Breast epithelium (tissue), 4 donors: ENCODE results near the gene IL1RN. TPM values are rescaled to one million over a fixed set of nuclear protein-coding genes. Genes with fewer than 3 reads are reported as not detected.

Source experiments
- DNase-seq, 2 donors: peaks; one replicate each; pipeline ENCODE4 v3.0.0-alpha.2; 2019; ENCODE audit warnings: low spot score in 2 of 2
- H3K27ac ChIP-seq, 2 donors: fragments of 200-600 bp; sonication (generic) in 1 of 2; one replicate each; pipeline ENCODE4 v1.5.1; 2016 to 2019; ENCODE audit warnings: mild to moderate bottlenecking in 1 of 2
- H3K27me3 ChIP-seq, 2 donors: fragments of 200-600 bp; sonication (generic) in 1 of 2; one replicate each; pipeline versions ENCODE4 v1.5.1 to v1.6.0; 2017 to 2019; ENCODE audit warnings: control low read depth in 1 of 2, mild to moderate bottlenecking in 1 of 2
- H3K36me3 ChIP-seq: fragments of 200-600 bp; one replicate; pipeline ENCODE4 v1.5.1; 2019
- H3K4me1 ChIP-seq, 2 donors: fragments of 200-600 bp; sonication (generic); one replicate each; pipeline ENCODE4 v1.5.1; 2016 to 2019; ENCODE audit warnings: control low read depth in 1 of 2
- H3K4me3 ChIP-seq, 3 donors: fragments of 200-600 bp; sonication (generic); 1 replicate in 2 of 3; 2 replicates in 1 of 3; pipeline ENCODE4 v1.5.1; 2016 to 2019; ENCODE audit warnings: mild to moderate bottlenecking in 3 of 3, moderate library complexity in 2 of 3
- H3K9me3 ChIP-seq, 2 donors: fragments of 200-600 bp; sonication (generic) in 1 of 2; one replicate each; pipeline ENCODE4 v1.5.1; 2016 to 2019; ENCODE audit warnings: control low read depth in 1 of 2
- POLR2A ChIP-seq: fragments of 450-650 bp; IDR thresholded peaks from one replicate; pipeline ENCODE4 v1.6.1; 2016; ENCODE audit warnings: antibody characterized with exemption, mild to moderate bottlenecking, moderate library complexity
- POLR2AphosphoS5 ChIP-seq, 3 donors: sonication (generic); formaldehyde crosslinking; IDR thresholded peaks; one replicate each; pipeline ENCODE4 v1.6.1; 2017; ENCODE audit warnings: antibody characterized with exemption in 3 of 3
- intact Hi-C: fragments of 100-400 bp; cut with DNase I; formaldehyde crosslinking; loops from one replicate; pipeline ENCODE4 v1.15.1; 2023; ENCODE audit warnings: low total_unique reads
- total RNA-seq, 3 donors: library from RNA; depleted of rRNA; stranded (reverse); fragments of >200 nt; gene quantifications; one replicate each; pipeline ENCODE4 v1.1.0, GENCODE V29; 2016
- TF ChIP-seq, protein P1 (sequence below), 3 donors: fragments of 450-650 bp; IDR thresholded peaks; one replicate each; pipeline ENCODE4 v1.5.1; 2016 to 2017; ENCODE audit warnings: antibody characterized with exemption in 3 of 3, mild to moderate bottlenecking in 3 of 3, moderate library complexity in 3 of 3

The IL1RN gene
- total RNA-seq, 3 donors from 2014 or later = 0.66 to 3.8 (median 1.6) TPM

DNA sequence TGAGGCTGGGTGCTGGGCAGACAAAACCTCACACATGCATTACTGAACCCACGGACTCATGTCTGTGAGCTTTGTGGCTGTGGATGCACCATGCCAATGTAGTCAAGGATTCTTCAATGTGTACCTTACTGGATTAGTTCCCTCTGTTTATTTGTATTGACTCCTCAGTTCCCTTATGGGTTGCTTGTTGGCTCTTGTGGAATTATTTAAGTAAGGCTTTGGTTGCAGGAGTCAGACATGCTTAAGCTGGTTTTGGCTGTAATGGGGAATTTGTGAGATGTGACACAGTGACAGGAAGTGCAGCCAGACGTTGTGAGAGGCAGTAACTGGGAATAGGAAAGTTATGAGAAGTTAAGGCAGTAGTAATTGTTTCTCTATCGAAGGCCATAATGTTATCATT lies 13.6 kb upstream of the IL1RN start:
- H3K27ac ChIP-seq = no peak overlapping the region
- no peak overlapping the region for H3K4me3 ChIP-seq
- no peaks in the 10 kb centered on the region for H3K27me3 ChIP-seq
- no peaks in the 10 kb centered on the region for H3K36me3 ChIP-seq
- no peaks in the 10 kb centered on the region for H3K9me3 ChIP-seq
- TF ChIP-seq POLR2A (no peak), POLR2AphosphoS5 (IDR thresholded peaks at IDR 0.05) (no peak)
- TF ChIP-seq, protein P1, sequence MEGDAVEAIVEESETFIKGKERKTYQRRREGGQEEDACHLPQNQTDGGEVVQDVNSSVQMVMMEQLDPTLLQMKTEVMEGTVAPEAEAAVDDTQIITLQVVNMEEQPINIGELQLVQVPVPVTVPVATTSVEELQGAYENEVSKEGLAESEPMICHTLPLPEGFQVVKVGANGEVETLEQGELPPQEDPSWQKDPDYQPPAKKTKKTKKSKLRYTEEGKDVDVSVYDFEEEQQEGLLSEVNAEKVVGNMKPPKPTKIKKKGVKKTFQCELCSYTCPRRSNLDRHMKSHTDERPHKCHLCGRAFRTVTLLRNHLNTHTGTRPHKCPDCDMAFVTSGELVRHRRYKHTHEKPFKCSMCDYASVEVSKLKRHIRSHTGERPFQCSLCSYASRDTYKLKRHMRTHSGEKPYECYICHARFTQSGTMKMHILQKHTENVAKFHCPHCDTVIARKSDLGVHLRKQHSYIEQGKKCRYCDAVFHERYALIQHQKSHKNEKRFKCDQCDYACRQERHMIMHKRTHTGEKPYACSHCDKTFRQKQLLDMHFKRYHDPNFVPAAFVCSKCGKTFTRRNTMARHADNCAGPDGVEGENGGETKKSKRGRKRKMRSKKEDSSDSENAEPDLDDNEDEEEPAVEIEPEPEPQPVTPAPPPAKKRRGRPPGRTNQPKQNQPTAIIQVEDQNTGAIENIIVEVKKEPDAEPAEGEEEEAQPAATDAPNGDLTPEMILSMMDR (IDR thresholded peaks at IDR 0.05) = no peak
- no peaks in the 10 kb centered on the region for H3K4me1 ChIP-seq
- intact Hi-C loops = no loop called here
- no peak for DNase-seq

DNA sequence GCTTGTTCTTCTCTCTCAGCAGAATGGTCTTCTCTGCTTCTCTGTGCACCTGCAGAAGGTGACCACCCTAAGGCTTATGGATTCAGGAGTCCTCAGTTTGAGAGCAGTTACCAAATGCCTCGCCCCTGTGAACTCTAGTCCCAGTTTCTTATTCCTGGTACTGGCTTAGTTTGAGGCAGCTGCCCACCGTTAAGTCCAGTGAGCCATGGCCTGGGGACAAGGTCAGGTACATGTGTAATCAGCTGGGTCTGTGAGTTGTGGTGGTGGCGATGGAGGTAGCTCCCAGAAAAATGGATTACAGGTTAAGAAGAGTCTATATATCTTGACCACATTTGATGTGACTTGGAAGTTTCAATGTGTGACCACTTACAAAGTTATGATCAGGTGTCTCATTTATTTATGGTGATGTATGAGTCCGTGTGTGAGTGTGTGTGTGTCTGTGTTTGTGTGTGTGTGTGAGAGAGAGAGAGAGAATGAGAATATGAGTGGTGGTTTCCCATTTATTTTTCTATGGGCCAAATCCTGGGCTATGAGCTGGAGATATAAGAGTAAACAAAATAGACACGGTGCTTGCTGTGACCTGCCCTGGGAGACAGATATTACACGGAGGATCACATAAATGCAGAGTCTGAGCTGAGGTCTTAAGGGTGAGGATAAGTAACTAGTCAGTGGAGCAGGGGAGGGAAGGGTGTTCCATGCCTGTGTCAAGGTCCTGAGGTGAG lies 13.0 kb upstream of the IL1RN start:
- H3K4me3 ChIP-seq = no peak overlapping the region
- H3K27ac ChIP-seq = no peak overlapping the region
- DNase-seq = no peak
- TF ChIP-seq, protein P1 (IDR thresholded peaks at IDR 0.05) = no peak
- TF ChIP-seq POLR2AphosphoS5 (IDR thresholded peaks at IDR 0.05) (no peak), POLR2A (no peak)
- H3K27me3 ChIP-seq = no peaks in the 10 kb centered on the region
- H3K9me3 ChIP-seq = no peaks in the 10 kb centered on the region
- no peaks in the 10 kb centered on the region for H3K36me3 ChIP-seq
- H3K4me1 ChIP-seq = no peaks in the 10 kb centered on the region
- intact Hi-C loops = no loop called here

DNA sequence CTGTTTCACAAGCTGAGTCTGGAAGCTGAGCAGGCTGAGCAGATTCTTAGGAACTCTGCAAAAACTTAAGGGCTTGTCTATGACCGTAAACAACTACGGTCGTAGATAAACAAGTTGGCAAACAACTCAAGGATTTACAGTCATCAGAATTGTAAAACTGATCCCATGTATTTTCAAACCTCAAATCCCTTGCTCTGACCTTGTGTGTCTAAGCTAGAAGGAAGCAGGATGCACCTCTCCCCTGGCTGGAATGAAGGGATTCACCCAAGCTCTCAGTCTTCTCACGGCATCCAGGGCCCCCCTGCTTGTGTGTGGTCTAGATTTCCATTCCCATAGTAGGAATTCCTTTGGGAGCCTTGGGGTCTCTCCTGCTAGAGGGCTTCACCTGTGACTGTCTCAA lies 12.4 kb upstream of the IL1RN start:
- TF ChIP-seq POLR2AphosphoS5 (IDR thresholded peaks at IDR 0.05) = no peak
- TF ChIP-seq, protein P1 (IDR thresholded peaks at IDR 0.05) = no peak
- Histone ChIP-seq H3K9me3 (no peaks in the 10 kb centered on the region), H3K27me3 (no peaks in the 10 kb centered on the region), H3K4me3 (no peak overlapping the region), H3K4me1 (no peaks in the 10 kb centered on the region), H3K36me3 (no peaks in the 10 kb centered on the region), H3K27ac (no peak overlapping the region)
- intact Hi-C loops = no loop called here
- DNase-seq = no peak

- no peaks in the 10 kb centered on the region for H3K27me3 ChIP-seq
- H3K9me3 ChIP-seq = no peaks in the 10 kb centered on the region
- TF ChIP-seq, protein P1 (IDR thresholded peaks at IDR 0.05) = no peak
- TF ChIP-seq POLR2AphosphoS5 (IDR thresholded peaks at IDR 0.05) = no peak
- TF ChIP-seq POLR2A = no peak
- intact Hi-C loops = no loop called here
- H3K4me1 ChIP-seq = no peaks in the 10 kb centered on the region
- peak overlapping the region; percentile 19 to 76 for H3K27ac ChIP-seq
- DNase-seq = no peak
- H3K36me3 ChIP-seq = no peaks in the 10 kb centered on the region
- no peak overlapping the region for H3K4me3 ChIP-seq
Measured at GRCh38 chr2:113116100-113116958, 11.1 kb upstream of the IL1RN start.
